ENCODE measurements around the gene ALMS1. TPM values are rescaled to one million over a fixed set of nuclear protein-coding genes. Genes with fewer than 3 reads are reported as not detected.
"Not testable (repeated sequence)": the region's sequence is repeated elsewhere in the genome, so short reads cannot be mapped to it uniquely, and the experiment has no call there.

The ALMS1 gene
- total RNA-seq, 1 experiment from 2014 or later: 6.4 TPM

DNA sequence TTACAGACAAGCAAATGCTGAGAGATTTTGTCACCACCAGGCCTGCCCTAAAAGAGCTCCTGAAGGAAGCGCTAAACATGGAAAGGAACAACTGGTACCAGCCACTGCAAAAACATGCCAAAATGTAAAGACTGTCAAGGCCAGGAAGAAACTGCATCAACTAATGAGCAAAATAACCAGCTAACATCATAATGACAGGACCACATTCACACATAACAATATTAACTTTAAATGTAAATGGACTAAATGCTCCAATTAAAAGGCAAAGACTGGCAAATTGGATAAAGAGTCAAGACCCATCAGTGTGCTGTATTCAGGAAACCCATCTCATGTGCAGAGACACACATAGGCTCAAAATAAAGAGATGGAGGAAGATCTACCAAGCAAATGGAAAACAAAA is 76.8 kb downstream of the ALMS1 start:
- DNase-seq (ENCODE audit: low read depth); in situ Hi-C loops (cut with HindIII; ENCODE audit: low pct_unique_long_range_greater_than_20kb, low sequenced_read_pairs): not testable (repeated sequence)

DNA sequence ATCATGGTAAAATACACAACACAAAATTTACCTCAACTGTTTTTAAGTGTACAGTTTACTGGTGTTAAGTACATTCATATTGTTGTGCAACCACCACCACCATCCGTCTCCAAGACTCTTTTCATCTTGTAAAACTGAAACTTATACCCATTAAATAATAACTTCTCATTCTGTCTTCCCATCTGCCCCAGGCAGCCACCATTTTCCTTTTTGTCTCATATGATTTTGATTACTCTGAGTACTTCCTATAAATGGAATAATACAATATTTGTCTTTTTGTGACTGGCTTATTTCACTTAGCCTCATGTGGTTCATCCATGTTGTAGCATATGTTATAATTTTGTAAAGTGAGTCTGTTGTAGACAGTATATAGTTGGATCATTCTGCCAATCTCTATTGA is 82.7 kb downstream of the ALMS1 start:
- DNase-seq (ENCODE audit: low read depth): no peak
- in situ Hi-C loops (cut with HindIII; ENCODE audit: low pct_unique_long_range_greater_than_20kb, low sequenced_read_pairs): no loop called here

DNA sequence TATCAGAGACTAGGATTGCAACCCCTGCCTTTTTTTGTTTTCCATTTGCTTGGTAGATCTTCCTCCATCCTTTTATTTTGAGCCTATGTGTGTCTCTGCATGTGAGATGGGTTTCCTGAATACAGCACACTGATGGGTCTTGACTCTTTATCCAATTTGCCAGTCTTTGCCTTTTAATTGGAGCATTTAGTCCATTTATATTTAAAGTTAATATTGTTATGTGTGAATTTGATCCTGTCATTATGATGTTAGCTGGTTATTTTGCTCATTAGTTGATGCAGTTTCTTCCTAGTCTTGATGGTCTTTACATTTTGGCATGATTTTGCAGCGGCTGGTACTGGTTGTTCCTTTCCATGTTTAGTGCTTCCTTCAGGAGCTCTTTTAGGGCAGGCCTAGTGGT is 98.2 kb downstream of the ALMS1 start:
- DNase-seq (ENCODE audit: low read depth); in situ Hi-C loops (cut with HindIII; ENCODE audit: low pct_unique_long_range_greater_than_20kb, low sequenced_read_pairs): not testable (repeated sequence)

DNA sequence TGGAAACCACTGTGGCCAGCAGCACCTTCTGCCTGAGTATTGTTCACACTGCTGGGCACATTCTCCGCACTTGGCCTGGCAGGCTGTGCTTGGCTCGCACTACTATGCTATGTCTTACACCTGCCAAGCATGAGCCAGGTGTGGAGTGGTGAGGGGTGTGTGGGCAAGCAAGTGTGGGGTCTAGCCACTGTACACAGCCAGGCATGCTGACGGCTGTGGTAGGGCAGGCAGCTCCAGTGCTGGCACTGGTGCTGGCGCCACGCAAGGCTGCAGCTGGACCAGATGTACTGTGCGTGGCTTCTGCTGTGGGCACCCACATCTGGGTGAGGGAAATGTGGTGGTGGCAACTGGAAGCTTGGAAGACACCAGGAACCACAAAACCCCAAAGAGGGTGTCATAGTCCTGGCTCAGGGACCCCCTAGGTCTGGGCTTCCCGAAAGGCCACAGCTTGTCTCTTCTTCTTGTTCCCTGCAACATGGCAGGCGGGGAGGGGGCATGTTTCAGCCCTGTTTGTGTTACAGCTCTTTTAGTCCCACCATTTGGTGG is 101.5 kb downstream of the ALMS1 start:
- DNase-seq (ENCODE audit: low read depth): no peak
- in situ Hi-C loops (cut with HindIII; ENCODE audit: low pct_unique_long_range_greater_than_20kb, low sequenced_read_pairs): no loop called here

DNA sequence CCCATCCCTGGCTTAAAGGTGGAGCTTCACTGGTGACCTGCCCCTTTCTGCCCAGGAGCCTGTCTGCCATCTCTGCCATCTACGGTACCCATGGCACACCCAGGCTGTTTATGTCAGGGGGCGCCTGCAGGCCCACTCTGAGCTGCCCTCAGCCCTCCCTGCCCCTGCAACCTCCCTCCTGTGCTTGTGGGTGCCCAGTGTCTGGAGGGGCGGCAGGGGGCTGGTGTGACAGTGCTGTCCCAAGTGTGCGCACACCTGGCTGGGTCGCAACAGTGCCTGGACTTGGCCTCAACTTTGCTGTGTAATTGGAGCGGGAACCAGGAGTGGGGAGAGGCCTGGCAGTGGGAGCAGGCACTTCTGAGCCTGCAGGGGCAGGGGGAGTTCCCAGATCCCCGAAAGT is 102.4 kb downstream of the ALMS1 start:
- no peak for DNase-seq (ENCODE audit: low read depth)
- in situ Hi-C loops (cut with HindIII; ENCODE audit: low pct_unique_long_range_greater_than_20kb, low sequenced_read_pairs): no loop called here

DNA sequence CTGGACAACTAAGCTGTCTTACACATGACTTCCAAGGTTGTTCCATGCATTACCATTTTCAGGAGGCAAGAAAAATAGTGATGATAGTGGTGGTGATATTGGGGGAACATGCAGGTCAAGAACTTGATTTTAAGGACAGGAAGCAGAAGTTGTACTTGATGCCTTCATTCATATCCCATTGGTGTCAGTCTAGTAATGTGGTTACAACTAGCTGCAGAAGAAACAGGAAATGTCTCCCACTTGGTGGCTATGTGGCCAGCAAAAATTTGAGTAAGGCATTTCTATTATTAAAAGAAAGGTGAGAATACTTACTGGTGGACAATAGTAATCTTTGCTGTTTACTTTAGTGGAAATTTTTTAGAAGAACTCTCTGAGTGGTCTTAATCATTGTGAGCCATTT is 103.4 kb downstream of the ALMS1 start:
- no peak for DNase-seq (ENCODE audit: low read depth)
- in situ Hi-C loops (cut with HindIII; ENCODE audit: low pct_unique_long_range_greater_than_20kb, low sequenced_read_pairs): no loop called here

DNA sequence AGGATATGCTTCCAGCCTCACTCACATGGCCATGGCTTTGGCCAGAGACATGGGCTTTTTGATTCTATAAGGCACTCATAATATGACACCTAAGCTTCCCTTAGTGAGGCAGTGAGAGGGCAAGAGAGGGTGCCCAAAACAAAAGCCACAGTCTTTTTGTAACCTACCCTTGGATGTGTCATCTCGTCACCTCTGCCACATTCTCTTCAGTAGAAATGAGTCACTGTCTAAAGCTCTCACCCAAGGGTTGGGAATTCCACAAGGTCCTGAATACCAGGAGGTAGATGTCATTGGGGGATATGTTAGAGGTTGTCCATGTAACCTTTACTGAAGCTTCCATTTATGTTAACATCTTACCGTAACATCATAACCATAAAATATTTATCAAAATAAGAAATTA is 108.4 kb downstream of the ALMS1 start:
- in situ Hi-C loops (cut with HindIII; ENCODE audit: low pct_unique_long_range_greater_than_20kb, low sequenced_read_pairs): no loop called here
- DNase-seq (ENCODE audit: low read depth): no peak

DNA sequence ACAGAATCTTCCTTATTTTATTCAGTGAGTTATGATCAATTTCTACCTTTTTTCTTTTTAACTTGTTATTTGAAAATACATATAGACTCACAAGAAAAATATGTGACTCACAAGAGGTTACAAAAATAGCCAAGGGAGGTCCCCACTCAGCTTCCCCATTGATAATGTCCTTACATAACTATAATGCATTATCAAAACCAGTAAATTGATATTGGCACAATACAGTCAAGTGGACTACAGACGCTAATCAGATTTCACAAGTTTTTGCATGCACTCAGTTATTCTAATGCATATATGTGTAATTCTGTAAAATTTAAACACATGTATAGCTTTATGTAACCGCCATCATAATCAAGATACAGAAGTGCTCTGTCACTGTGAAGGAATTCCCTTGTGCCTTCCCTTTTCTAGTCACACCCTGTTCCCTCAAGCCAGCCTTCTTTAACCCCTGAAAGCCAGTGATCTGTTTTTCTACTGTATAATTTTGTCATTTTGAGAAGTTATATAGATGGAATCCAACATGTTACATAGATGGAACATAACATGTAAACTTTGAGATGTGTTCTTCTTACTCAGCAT is 118.4 kb downstream of the ALMS1 start:
- no peak for DNase-seq (ENCODE audit: low read depth)
- in situ Hi-C loops (cut with HindIII; ENCODE audit: low pct_unique_long_range_greater_than_20kb, low sequenced_read_pairs): no loop called here

DNA sequence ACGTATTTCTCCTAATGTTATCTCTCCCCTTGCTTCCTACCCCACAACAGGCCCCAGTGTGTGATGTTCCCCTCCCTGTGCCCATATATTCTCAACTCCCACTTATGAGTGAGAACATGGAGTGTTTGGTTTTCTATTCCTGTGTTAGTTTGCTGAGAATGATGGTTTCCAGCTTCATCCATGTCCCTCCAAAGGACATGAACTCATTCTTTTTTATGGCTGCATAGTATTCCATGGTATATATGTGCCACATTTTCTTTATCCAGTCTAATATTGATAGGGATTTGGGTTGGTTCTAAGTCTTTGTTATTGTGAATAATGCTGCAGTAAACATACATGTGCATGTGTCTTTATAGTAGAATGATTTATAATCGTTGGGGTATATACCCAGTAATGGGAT is 119.2 kb downstream of the ALMS1 start:
- DNase-seq (ENCODE audit: low read depth); in situ Hi-C loops (cut with HindIII; ENCODE audit: low pct_unique_long_range_greater_than_20kb, low sequenced_read_pairs): not testable (repeated sequence)

DNA sequence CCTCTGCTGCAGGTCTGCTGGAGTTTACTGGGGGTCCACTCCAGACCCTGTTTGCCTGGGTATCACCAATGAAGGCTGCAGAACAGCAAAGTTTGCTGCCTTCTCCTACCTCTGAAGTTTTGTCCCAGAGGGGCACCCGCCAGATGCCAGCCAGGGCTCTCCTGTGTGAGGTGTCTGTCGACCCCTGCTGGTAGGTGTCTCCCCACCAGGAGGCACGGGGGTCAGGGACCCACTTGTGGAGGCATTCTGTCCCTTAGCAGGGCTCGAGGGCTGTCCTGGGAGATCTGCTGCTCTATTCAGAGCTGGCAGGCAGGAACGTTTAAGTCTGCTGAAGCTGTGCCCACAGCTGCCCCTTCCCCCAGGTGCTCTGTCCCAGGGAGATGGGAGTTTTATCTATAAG is 124.8 kb downstream of the ALMS1 start:
- in situ Hi-C loops (cut with HindIII; ENCODE audit: low pct_unique_long_range_greater_than_20kb, low sequenced_read_pairs); DNase-seq (ENCODE audit: low read depth): not testable (repeated sequence)

DNA sequence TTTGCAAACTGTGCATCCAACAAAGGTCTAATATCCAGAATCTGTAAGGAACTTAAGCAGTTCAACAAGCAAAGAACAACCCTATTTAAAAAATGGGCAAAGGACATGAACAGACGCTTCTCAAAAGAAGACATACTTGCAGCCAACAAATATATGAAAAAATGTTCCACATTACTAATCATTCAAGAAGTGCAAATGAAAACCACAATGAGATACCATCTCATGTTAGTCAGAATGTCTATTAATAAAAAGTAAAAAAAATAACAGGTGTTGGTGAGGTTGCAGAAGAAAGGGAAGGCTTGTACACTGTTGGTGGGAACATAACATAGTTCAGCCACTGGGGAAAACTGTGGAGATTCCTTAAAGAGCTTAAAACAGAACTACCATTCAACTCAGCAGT is 130.4 kb downstream of the ALMS1 start:
- DNase-seq (ENCODE audit: low read depth): no peak
- in situ Hi-C loops (cut with HindIII; ENCODE audit: low pct_unique_long_range_greater_than_20kb, low sequenced_read_pairs): no loop called here

DNA sequence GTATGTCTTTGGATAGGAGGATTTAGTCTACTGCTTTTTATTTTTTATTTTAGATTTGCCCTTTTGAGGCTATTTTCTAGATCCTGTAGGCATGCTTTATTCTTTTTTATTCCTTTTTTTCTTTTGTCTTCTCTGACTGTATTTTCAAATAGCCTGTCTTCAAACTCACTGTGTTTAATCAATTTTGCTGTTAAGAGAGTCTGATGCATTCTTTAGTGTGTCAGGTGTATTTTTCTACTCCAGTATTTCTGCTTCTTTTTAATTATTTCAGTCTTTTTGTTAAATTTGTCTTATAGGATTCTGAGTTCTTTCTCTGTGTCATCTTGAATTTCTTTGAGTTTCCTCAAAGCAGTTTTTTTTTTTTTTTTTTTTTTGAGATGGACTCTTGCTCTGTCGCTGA is 143.1 kb downstream of the ALMS1 start:
- DNase-seq (ENCODE audit: low read depth): no peak
- in situ Hi-C loops (cut with HindIII; ENCODE audit: low pct_unique_long_range_greater_than_20kb, low sequenced_read_pairs): no loop called here

DNA sequence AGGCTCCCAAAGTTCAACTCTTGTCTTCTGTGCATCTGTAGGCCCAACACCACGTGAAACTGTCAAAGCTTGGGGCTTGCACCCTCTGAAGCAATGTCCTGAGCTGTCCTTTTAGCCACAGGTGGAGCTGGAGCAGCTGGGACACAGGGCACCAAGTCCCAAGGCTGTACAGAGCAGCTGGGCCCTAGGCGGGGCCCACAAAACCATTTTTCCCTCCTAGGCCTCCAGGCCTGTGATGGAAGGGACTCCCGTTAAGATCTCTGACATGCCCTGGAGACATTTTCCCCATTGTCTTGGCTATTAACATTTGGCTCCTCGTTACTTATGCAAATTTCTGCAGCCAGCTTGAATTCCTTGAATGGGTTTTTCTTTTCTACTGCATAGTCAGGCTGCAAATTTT is 145.1 kb downstream of the ALMS1 start:
- DNase-seq (ENCODE audit: low read depth); in situ Hi-C loops (cut with HindIII; ENCODE audit: low pct_unique_long_range_greater_than_20kb, low sequenced_read_pairs): not testable (repeated sequence)

DNA sequence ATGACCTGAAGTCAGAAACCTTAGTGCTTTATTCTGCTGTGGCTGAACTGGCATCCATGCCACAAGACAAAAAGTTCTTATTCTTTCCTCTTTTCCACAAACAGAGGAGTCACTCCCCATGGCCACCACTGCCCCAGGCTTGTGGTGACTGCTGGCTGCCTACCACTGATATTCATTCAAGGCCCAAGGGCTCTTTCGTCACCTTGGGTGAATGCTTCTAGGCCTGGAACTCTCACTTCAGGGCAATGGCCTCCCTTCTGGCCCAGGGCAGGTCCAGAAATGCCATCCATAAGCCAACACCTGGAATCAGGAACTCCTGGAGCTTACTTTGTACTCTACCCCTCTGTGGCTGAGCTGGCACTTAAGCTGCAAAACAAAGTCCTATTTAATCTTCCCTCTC is 146.7 kb downstream of the ALMS1 start:
- DNase-seq (ENCODE audit: low read depth): no peak
- in situ Hi-C loops (cut with HindIII; ENCODE audit: low pct_unique_long_range_greater_than_20kb, low sequenced_read_pairs): no loop called here

DNA sequence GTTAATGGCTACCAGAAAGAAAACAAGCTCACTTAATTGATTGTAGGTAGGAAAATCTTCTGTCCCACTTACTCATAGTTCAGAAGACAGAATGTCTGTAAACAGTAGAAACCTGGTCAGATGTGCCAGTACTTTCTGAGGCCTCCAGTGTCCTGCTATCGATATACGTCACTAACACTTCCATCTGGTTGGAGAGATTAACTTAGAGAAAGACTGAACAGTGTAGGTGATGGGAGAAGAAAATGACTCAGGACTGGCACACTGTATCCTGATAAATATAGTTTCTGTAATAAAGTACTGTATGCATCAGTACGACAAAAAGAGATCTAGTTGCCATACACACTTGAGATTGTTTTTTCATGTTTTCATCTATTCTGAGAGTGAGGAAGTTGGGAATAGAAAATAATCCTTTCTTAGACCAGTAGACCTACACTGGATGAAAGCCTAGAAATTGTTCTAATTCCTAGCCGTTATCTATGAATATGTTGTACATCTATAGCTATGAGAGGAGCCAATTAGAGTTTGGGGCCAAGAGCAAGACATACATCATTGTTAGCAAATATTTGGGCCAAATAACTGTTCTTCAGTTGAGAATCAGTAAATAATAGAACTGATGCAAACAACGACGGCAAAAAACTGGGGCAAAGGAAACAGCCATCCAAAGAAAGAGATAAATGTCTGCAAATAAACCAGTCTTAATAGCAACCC is 150.7 kb downstream of the ALMS1 start:
- in situ Hi-C loops (cut with HindIII; ENCODE audit: low pct_unique_long_range_greater_than_20kb, low sequenced_read_pairs): no loop called here
- no peak for DNase-seq (ENCODE audit: low read depth)

DNA sequence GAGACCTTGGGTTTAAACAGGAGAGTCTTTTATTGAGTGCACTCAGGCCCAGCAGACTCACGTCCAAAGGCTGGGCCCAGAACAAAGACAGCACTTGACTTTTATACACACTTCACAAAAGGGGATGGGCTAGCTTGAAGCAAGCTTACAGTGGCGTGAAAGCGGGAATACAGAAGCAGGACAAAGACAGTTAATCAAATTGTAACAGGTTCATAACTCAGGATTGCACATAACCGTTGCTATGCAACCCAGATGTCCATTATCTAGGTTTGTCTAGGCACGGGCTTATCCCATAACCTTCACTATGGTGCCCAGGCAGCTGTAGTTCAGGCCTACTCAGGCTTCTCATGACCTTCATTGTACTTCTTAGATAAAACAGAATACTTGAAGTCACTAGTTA is 175.2 kb downstream of the ALMS1 start:
- DNase-seq (ENCODE audit: low read depth); in situ Hi-C loops (cut with HindIII; ENCODE audit: low pct_unique_long_range_greater_than_20kb, low sequenced_read_pairs): not testable (repeated sequence)

DNA sequence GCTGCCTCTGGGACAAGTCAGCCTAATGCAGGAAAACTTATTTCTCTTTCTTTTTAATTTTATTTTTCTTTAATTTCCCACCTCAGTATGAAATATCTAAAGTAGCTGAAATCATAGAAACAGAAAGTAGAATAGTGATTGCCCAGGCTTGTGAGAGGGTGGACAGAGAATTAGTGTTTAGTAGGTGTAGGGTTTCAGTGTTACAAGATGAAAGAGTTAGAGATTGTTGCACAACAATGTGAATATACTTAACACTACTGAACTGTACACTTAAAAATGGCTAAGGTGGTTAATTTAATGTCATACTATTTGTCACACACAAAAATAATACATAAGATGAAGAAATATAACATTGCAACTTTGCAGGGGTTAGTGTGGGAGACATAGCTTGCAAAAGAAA is 175.8 kb downstream of the ALMS1 start:
- in situ Hi-C loops (cut with HindIII; ENCODE audit: low pct_unique_long_range_greater_than_20kb, low sequenced_read_pairs): no loop called here
- no peak for DNase-seq (ENCODE audit: low read depth)

DNA sequence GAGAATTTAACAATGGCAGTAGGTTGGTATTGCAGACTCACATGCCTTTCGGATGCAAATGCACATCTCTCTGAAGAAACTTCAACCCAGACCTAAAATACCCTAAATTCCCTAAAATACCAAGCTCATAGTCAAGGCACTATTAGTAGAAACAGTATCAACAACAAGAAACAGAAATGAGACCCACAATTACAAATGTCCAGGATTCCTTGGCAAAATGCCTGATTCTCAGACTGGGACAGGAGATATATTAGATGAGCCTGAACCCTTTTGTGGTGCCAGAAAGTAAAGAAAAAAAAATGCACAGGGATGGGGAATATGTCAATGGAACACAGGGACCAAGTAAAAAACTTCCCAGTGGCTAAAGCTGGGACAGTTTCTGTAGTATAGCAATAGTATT is 179.3 kb downstream of the ALMS1 start:
- in situ Hi-C loops (cut with HindIII; ENCODE audit: low pct_unique_long_range_greater_than_20kb, low sequenced_read_pairs): no loop called here
- DNase-seq (ENCODE audit: low read depth): no peak

DNA sequence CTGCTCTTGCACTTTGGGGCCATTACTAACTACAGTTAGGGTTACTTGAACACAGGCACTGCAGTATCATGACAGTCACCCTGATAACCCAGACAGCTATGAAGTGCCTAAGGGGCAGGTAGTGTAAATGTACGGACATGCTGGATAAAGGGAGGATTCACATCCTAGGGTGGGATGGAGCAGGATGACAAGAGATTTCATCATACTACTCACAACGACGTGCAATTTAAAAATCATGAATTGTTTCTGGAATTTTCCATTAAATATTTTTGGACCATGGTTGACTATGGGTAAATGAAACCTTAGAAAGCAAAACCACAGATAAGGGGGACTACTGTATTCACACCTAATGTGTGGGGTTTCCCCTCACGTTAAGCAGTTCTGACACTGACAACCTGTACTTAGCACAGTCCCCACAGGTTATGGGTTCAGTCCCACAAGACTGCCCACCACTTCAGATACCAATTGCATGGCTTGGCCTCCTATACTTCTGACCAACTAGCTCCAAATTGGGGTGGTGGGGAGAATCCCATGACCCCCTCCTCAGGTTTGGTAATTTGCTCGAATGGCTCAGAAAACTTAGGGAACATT is 180.7 kb downstream of the ALMS1 start:
- no peak for DNase-seq (ENCODE audit: low read depth)
- in situ Hi-C loops (cut with HindIII; ENCODE audit: low pct_unique_long_range_greater_than_20kb, low sequenced_read_pairs): no loop called here

DNA sequence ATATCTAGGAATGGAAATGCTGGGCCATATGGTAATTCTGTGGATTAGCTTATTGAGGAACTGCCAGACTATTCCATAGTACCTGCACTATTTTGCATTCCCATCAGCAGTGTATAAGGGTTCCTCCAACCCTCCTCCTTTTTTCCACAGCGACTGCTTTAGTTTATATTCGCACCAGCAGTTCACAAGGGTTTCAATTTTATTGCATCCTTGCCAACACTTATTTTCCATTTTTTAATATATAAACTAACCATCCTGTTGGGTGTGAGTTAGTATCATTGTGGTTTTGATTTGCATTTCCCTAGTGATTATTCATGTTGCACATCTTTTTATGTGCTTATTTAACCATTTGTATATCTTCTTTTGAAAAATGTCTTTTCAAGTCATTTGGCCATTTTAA is 189.6 kb downstream of the ALMS1 start:
- in situ Hi-C loops (cut with HindIII; ENCODE audit: low pct_unique_long_range_greater_than_20kb, low sequenced_read_pairs): no loop called here
- DNase-seq (ENCODE audit: low read depth): no peak
